Prostate gland (tissue), 2 donors: Measurements from ENCODE around the gene VTI1B. TPM values are rescaled to one million over a fixed set of nuclear protein-coding genes. Genes with fewer than 3 reads are reported as not detected.

Source experiments
- DNase-seq: peaks from one replicate; pipeline ENCODE4 v3.0.0-alpha.2; 2019; ENCODE audit warnings: low spot score
- H3K27ac ChIP-seq, 2 donors: fragments of 200-600 bp; sonication (generic); 2 replicates each; pipeline ENCODE4 v1.5.1; 2017 to 2019
- H3K27me3 ChIP-seq: fragments of 200-600 bp; sonication (generic); replicated peaks from 2 replicates; pipeline ENCODE4 v1.5.1; 2019; ENCODE audit not compliant: insufficient read depth
- H3K36me3 ChIP-seq, 2 donors: fragments of 200-600 bp; sonication (generic); 1 replicate in 1 of 2; 2 replicates in 1 of 2; pipeline versions ENCODE4 v1.5.1 to v1.8.1; 2017 to 2019
- H3K4me1 ChIP-seq: fragments of 200-600 bp; sonication (generic); replicated peaks from 2 replicates; pipeline ENCODE4 v1.5.1; 2019
- H3K4me3 ChIP-seq, 2 donors: fragments of 200-600 bp; sonication (generic); 2 replicates each; pipeline ENCODE4 v1.5.1; 2017 to 2019
- H3K9me3 ChIP-seq: fragments of 200-600 bp; sonication (generic); 2 replicates; pipeline ENCODE4 v1.5.1; 2017
- CTCF ChIP-seq, 4 experiments: fragments of 200-600 bp in 2 of 4; fragments of 450-650 bp in 2 of 4; sonication (generic) in 2 of 4; IDR thresholded peaks; 1 replicate in 3 of 4; 2 replicates in 1 of 4; pipeline ENCODE4 v1.5.1; 2016 to 2019; ENCODE audit warnings: antibody characterized with exemption in 4 of 4, mild to moderate bottlenecking in 2 of 4, moderate library complexity in 2 of 4
- POLR2A ChIP-seq: fragments of 450-650 bp; IDR thresholded peaks from one replicate; pipeline ENCODE4 v1.6.1; 2016; ENCODE audit warnings: antibody characterized with exemption, mild to moderate bottlenecking
- POLR2AphosphoS5 ChIP-seq: sonication (generic); formaldehyde crosslinking; IDR thresholded peaks from one replicate; pipeline ENCODE4 v1.6.1; 2017; ENCODE audit warnings: antibody characterized with exemption
- WGBS: methylation state at CpG from one replicate; pipeline ENCODE4 v1.1.5; 2018; 5-methylcytosine and 5-hydroxymethylcytosine counted together
- intact Hi-C: fragments of 100-400 bp; cut with DNase I; formaldehyde crosslinking; loops from one replicate; pipeline ENCODE4 v1.14.2; 2022
- total RNA-seq, 2 donors: library from RNA; depleted of rRNA; stranded (reverse); fragments of >200 nt; gene quantifications; one replicate each; pipeline ENCODE4 v1.1.0, GENCODE V29; 2016

Gene VTI1B
- total RNA-seq, 2 donors from 2014 or later: 52.0 to 52.6 TPM

- Histone ChIP-seq H3K9me3 (no peaks in the 10 kb centered on the region), H3K4me1 (no peaks in the 10 kb centered on the region), H3K4me3 (no peak overlapping the region), H3K27me3 (no peaks in the 10 kb centered on the region), H3K36me3 (peaks cover 0 to 7% of the 10 kb centered on the region in 2 donors), H3K27ac (no peak overlapping the region)
- WGBS: 68% methylated on average over 2 of the region's 2 CpGs
- TF ChIP-seq POLR2AphosphoS5 (no peak), CTCF (IDR thresholded peaks at IDR 0.05) (no peak), POLR2A (no peak)
- intact Hi-C loops: no loop called here
- DNase-seq: no peak
These were observed 4.6 kb upstream of the VTI1B start for GRCh38 chr14:67679006-67679405.

- no peak for DNase-seq
- Histone ChIP-seq H3K27me3 (no peaks in the 10 kb centered on the region), H3K4me1 (no peaks in the 10 kb centered on the region), H3K4me3 (peak overlapping the region; percentile 72 to 85), H3K27ac (peak overlapping the region; percentile 97), H3K9me3 (no peaks in the 10 kb centered on the region), H3K36me3 (peaks cover 0 to 7% of the 10 kb centered on the region in 2 donors)
- WGBS: 35% methylated on average over 16 of the region's 16 CpGs
- no peak for TF ChIP-seq CTCF (IDR thresholded peaks at IDR 0.05)
- TF ChIP-seq POLR2AphosphoS5: no peak
- TF ChIP-seq POLR2A: no peak
- intact Hi-C loops: no loop called here
These were observed 769 bp upstream of the VTI1B start for GRCh38 chr14:67675219-67675582.

DNA sequence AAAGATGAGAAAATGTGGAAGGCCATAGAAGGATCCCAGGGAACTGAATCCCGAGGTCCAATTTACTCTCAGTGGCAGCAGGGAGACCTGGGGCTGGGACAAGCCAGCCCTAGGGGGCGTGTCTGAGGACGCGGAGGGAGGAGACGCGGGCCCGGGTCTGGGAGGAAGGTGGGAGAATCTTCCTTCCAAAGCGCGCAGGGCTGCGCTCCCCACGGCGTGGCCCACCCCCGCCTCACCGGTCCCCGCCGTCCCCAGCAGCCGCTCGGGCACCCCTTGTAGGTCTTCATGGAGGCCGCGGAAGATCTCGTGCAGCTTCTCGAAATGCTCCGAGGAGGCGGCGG, 323 bp downstream of the VTI1B start:
- intact Hi-C loops: no loop called here
- no peaks in the 10 kb centered on the region for H3K4me1 ChIP-seq
- H3K4me3 ChIP-seq: peak overlapping the region; percentile 72 to 85
- H3K9me3 ChIP-seq: no peaks in the 10 kb centered on the region
- DNase-seq: peak; percentile 74
- peaks cover 0 to 7% of the 10 kb centered on the region in 2 donors for H3K36me3 ChIP-seq
- H3K27ac ChIP-seq: peak overlapping the region; percentile 97
- H3K27me3 ChIP-seq: no peaks in the 10 kb centered on the region
- 0% methylated on average over 9 of the region's 25 CpGs for WGBS
- TF ChIP-seq POLR2AphosphoS5 (peak; percentile 54), CTCF (IDR thresholded peaks at IDR 0.05) (peak in 3 of 4 experiments; percentile 10 to 40 (median 33)), POLR2A (peak; percentile 33)

DNA sequence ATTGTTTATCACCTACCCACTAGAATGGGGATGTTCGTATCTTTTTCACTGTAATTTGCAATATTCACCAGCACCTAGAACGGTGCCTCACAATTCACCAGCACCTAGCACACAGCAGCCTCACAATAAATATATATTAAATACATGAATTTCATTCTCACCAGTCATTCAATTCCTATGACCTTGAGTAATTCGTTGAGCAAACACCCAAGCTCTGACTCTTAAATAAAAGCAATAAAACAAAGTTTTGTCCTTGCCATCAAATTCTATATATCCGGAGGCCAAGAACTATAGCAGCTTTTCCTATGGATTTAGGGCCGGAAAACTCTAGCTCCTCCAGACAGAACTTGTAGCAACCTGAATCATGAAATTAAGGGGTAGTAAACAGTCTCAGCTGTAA, 981 bp downstream of the VTI1B start:
- peak overlapping the region; percentile 97 for H3K27ac ChIP-seq
- no peak for DNase-seq
- peaks cover 0 to 7% of the 10 kb centered on the region in 2 donors for H3K36me3 ChIP-seq
- WGBS: 34% methylated on average over 5 of the region's 5 CpGs
- H3K9me3 ChIP-seq: no peaks in the 10 kb centered on the region
- no peaks in the 10 kb centered on the region for H3K27me3 ChIP-seq
- H3K4me3 ChIP-seq: peak overlapping the region; percentile 72 to 85
- TF ChIP-seq CTCF (IDR thresholded peaks at IDR 0.05): no peak
- TF ChIP-seq POLR2AphosphoS5: no peak
- no peak for TF ChIP-seq POLR2A
- intact Hi-C loops: no loop called here
- peaks cover 4% of the 10 kb centered on the region for H3K4me1 ChIP-seq

- intact Hi-C loops: no loop called here
- H3K4me3 ChIP-seq: no peak overlapping the region
- no peaks in the 10 kb centered on the region for H3K27me3 ChIP-seq
- H3K9me3 ChIP-seq: no peaks in the 10 kb centered on the region
- no peaks in the 10 kb centered on the region for H3K36me3 ChIP-seq
- TF ChIP-seq POLR2AphosphoS5: no peak
- no peak for TF ChIP-seq CTCF (IDR thresholded peaks at IDR 0.05)
- TF ChIP-seq POLR2A: no peak
- peaks cover 4% of the 10 kb centered on the region for H3K4me1 ChIP-seq
- DNase-seq: no peak
- H3K27ac ChIP-seq: no peak overlapping the region
These were observed 5.9 kb downstream of the VTI1B start for GRCh38 chr14:67668559-67668958.
